CD4-positive, alpha-beta T cell treated with Interleukin-17A for 4 hours (primary cell): ENCODE data around the gene ZBTB40.

Experiments
- DNase-seq: peaks from one replicate; pipeline ENCODE4 v3.0.0-alpha.2; 2020; ENCODE audit warnings: mixed read lengths

The ZBTB40 gene

DNA sequence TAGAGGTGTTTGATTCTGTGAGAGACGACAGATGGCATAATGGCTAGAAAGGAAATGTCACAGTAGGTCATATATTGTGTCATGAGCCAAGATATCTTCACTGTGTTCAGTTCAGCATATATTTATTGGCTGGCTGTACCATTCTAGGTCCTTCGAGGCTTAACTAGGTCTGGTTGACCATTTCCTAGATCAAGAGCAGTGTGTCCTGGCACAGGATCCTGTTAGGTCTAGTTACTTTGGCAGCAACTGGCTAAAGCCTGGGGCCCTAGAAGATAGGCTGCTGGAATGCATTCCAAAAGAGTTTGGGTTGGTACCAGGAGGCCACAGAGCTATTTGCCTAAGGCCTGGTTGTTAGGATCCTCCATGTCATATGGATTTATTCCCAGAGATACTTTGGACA lies 20.9 kb downstream of the ZBTB40 start:
- no peak for DNase-seq

DNA sequence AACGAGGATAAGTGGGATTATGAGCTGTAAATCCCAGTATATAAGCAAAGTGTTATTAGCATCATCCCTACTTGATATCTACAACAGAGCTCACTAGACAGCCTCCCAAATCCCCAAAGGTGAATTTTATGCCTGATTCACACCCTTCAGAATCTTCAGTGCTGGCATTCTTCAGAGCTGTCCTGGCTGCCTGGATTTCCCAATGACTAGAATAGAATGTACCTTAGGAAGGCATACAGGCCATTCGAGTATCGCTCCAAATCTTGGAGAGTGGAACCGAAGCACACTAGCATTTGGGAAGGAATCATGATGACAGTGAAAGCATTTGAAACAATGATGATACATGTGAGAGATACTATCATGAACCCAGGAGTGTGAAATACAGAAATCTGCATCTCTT lies 22.3 kb downstream of the ZBTB40 start:
- DNase-seq: no peak

DNA sequence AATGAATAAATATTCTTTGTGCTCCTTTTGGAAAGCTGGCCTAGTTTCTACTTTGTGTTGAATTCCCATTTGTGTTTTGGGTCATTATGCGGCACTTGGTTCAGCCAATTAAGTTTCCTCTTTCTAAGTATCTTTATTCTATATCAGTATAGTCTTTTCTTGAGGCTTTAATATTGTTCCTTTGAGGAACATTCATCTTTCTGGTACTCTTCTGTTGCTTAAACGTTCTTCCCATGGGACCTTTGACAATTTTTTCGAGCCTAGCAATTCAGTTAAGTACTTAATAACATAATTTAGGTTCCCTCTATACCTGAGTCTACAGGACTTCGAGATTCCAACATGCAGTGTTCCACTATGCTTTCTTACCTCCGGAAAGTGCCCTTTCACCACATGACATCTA lies 24.9 kb downstream of the ZBTB40 start:
- no peak for DNase-seq

DNA sequence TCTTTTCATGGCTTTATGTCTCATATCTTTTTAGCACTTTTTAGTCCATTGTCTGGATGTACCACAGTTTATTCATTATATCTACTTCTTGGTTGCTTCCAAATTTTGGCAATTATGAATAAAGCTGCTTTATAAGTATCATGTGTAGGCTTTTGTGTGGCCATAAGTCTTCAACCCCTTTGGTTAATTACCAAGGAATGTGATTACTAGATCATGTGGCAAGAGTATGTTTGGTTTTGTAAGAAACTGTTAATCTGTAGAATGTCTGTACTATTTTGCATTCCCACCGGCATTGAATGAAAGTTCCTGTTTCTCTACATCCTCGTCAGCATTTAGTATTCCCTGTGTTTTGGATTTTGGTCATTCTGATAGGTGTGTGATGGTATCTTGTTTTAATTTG lies 31.5 kb downstream of the ZBTB40 start:
- no peak for DNase-seq

DNA sequence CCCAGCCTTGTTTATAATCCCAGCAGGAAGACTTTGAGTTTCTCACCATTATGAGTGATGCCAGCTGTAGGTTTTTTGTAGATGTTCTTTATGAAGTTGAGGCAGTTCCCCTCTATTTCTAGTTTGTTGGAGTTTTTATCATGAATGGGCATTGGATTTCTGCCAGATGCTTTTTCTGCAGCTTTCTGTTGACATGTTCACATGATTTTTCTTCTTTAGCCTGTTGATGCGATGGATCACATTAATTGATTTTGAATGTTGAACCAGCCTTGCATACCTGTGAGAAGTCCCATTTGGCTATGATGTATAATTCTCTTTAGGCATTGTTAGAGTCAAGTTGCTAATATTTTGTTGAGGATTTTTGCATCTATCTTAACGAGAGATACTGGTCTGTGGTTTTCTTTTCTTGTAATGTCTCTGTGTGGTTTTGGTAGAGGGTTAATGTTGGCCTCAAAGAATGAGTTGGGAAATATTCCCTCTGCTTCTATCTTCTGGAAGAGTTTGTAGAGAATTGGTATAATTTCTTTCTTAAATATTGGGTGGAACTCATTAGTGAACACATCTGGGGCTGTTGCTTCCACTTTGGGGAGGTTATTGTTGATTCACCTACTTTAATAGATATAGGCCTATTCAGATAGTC lies 33.2 kb downstream of the ZBTB40 start:
- no peak for DNase-seq

DNA sequence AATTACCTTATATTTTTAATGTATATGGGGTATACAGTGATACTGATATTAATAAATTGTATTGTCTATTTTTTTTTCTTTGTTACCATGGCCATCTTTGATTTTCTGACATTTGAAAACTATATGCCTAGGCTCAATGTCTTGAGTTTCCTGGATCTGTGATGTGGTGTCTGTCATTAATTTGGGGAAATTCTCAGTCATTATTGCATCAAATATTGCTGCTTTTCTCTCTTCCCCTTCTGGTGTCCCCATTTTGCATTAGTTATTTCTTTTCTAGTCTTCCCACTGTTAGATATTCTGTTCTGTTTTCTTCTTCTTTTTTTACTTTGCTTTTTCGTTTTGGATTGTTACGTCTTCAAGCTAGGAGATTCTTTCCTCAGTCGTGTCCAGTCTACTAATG lies 33.8 kb downstream of the ZBTB40 start:
- DNase-seq: no peak

DNA sequence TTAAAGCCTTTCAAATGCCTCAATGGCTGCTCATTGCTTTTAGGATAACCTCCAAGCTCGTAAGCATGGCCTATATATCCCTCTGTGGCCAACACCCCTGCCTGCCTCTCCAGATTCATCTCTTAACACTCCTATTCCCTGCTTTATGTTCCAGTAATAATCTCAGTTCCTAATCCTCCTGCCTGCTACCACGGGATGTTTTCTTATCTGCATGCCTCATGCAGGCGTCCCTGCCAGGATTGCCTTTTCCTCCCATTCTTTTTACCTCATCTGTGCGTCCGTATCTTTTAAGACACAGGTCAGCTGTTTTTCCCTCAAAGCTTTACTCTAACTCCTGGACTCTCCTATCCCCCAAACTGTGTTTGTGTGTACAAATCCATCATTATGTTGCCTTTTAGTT lies 36.1 kb downstream of the ZBTB40 start:
- no peak for DNase-seq

DNA sequence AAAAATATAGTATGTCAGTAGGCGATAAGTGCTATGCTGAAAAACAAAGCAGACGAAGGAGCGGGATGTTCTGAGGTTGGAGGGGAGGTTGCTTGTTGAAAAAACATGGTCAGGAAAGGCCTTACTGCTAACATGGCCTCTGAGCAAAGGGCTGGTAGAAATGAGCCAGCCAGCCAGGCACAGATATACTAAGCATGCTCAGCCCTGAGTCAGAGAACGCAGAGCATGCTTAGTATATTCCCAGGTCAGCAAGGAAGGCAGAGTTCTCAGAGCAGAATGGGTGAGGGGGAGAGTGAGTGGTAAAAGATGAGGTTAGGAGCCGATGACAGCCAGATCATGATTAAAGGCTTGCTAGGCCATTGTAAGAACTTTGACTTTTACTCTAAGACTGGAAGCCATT lies 36.7 kb downstream of the ZBTB40 start:
- DNase-seq: no peak

DNA sequence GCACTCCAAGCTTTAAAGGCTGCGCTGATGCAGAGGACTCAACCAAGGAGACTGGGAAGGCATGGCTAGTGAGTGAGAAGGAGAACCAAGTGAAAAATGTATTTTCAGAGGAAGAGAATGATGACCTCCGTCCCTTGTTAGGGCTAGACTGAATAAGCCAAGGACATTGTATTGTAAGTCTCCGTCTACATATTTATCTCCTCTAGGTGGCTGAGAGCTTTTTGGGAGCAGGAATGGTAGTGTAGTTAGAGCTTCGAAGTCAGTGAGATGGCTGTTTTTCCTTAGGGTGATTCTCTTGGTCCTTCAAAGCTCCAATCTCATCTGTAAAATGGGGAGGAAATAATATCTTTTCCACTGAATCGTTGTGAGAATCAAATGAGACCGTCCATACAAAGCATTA lies 37.6 kb downstream of the ZBTB40 start:
- DNase-seq: no peak

DNA sequence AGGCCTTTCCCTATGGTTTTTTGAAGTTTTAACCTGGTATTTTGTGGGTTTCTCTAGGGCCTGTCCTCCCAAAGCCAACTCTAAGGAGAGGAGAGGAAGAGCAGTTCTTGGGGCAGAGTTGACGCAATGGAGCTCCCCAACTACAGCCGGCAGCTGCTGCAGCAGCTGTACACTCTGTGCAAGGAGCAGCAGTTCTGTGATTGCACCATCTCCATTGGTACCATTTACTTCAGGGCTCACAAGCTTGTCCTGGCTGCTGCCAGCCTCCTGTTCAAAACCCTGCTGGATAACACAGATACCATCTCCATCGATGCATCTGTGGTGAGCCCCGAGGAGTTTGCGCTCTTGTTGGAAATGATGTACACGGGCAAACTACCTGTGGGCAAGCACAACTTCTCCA lies 38.2 kb downstream of the ZBTB40 start:
- DNase-seq: no peak

DNA sequence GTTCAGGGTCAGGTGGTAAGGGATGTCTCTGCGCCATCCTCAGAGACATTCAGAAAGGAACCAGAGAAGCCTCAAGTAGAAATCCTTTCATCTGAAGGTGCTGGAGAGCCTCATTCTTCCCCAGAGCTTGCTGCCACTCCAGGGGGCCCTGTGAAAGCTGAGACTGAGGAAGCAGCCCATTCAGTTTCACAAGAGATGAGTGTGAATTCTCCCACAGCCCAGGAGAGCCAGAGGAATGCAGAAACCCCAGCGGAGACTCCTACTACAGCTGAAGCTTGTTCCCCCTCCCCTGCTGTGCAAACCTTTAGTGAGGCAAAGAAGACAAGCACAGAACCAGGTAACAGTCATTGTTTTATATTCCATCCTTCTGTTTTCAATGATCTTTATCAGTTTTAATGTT lies 38.7 kb downstream of the ZBTB40 start:
- no peak for DNase-seq

DNA sequence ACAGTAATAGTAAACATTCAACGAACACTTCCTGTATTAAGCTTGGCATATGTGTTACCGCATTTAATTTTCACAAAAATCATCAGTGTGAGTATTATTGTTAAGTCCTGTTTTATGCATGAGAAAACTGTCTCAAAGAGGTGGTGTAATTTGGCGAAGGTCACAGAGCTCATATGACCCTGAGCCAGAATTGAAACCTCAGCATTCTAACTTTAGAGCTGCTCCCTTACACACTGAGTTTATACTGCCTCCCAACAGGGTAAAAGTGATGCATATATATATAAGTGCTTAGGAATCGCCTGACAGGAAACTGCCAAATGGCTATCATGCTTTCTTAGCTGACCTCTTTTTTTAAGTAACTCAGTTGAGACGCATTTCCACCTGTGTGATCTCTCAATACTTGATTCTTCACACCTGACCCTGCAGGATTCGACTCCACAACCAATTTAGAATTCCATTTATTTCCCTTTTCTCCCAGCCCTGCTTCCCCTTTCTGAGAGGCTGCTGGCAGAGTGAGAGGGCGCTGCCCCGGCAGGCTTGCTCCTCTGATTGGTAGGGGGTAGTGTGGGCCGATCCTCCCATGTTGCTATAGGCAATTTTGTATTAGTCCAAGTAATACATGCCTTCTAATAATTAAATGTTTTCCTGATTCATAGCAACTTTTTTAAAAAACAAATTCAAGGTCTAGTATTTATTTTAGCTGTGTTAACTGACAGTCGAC lies 40.5 kb downstream of the ZBTB40 start:
- no peak for DNase-seq

DNA sequence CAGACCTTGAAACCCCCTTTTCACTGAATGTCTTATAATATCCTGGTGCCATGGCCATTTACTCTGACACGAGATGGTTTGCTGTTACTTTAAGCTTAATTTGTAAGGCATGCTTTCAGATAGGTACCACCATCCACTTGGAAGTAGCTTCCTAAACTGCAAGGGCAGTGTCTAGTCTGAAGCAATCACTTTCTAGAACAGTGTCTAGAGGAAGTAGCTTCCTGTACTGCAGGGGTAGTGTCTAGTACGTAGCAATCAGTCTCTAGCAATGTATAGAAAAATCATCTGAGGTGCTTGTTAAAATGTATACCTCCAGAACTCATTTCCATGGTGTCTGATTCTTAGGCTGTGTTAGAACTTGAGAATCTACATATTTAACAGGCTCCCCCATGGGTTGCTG lies 42.5 kb downstream of the ZBTB40 start:
- DNase-seq: no peak

DNA sequence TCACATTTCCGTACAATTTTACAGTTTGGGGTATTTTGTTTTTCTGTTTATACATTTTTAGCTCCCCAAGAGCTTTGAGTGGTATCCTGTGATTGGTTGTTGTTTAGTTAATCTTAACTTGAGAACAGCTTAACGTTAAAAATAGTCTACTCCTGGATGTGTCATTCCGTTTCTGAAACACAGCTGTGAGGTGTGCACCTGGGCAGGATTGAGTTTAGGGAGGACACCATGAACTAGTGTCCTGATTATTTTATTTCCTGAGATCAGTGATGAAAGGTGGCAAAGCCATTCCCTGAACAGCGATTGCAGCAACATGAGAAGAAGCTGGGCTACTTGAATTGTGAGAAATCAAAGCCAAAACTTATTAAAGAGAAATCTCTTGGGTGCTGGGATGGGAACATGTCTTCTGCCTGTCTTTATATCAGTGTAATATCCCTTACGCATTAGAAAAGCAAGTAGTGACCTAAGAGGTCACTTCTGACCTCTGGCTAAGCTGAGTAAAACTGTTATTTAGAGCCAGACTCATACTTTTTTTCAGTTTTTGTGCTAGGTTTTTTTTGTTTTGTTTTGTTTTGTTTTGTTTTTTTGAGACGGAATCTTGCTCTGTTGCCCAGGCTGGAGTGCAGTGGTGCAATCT lies 43.4 kb downstream of the ZBTB40 start:
- no peak for DNase-seq

DNA sequence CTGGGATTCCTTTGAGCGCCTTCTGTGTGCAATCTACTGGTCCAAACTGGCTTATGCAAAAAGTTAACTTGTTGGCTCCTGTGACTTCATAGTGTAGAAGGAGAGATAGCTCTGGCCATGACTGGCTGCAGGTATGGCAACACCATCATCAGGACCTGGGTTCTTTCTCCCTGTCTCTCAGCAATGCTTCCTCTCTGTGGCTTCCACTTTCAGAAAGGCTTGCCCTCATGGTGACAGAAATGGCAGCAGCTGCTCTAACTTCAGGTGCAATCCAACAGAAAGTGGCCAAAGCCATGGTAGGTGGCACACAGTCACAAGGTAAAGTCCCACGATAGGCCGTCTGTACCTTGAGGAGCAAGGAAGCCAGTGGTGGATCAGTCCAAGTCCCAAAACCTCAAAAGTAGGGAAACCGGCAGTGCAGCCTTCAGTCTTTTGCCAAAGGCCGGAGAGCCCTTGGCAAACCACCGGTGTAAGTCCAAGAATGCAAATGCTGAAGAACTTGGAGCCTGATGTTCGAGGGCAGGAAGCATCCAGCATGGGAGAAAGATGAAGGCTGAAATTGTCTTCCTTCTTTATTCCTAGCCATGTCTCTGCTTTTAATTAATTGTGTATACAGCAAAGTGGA lies 45.0 kb downstream of the ZBTB40 start:
- DNase-seq: no peak

DNA sequence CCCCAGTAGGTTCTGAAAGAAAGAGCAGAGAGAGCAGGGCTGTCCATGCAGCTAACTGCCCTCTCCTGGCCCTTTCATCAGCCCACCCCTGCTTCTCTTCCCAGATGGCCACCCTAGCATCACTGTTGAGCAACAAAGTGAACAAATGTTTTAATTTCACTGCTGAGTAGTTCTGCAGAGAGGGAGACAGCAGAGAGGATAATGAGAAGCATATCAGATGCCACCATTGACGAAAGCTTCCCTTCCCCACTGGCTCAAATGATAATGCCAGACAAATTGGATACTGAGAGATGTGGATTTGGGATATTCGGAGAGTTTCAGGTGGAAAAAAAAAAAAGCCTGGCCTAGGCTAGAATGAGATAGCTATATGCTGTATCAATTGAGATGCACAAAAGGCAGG lies 46.8 kb downstream of the ZBTB40 start:
- no peak for DNase-seq

DNA sequence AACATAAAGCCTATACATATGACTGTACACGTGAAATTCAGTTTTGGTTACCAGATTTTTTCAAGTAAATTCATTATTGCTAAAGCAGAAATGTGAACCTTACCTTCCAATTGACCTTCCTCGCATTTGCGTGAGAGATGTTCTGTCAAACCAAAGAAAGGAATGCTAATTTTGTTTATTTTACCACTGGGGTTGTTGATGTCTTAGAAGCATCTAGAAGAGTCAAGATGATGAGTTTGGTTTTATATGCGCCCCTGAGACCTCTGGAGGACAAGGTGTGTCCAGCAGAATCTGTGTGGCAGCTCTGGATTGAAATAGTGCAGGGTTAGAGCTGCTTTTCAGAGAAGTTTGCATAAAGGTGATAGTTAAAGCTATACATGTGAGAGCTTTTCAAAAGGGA lies 48.4 kb downstream of the ZBTB40 start:
- DNase-seq: no peak

DNA sequence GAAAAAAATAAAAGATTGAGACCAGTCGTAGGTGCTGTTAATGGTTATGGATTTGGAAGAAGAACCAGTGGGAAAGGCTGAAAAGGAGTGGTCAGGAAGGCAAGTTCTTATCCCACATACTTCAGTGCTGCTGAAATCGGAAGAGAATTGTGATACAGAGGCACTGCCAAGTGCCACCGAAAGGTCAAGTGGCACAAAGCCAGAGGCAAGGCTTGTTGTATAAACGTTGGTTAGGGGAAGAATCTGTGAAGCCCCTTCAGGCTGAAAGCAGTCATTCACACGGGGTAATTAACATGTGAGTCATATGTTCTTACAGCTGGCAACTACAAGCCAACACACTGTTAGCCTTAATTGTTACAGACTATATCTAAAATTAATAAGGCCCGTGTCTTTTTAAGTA lies 48.8 kb downstream of the ZBTB40 start:
- no peak for DNase-seq

DNA sequence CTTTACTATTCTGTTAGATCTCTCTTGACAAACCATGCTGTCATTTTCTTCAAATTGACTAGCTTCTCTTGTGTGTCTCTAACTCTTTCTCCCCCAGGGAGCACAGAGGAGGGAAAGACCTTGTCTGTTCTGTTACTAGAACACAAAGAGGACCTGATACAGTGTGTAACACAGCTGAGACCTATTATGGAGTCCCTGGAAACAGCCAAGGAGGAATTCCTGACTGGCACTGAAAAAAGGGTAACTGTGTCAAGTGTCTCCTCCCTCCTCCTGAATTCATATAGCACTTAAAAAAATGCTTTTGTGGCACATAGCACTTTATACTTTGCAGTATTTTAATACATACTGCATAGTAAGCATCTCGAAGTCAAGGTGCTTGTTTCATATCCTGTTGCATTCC lies 50.6 kb downstream of the ZBTB40 start:
- DNase-seq: no peak

DNA sequence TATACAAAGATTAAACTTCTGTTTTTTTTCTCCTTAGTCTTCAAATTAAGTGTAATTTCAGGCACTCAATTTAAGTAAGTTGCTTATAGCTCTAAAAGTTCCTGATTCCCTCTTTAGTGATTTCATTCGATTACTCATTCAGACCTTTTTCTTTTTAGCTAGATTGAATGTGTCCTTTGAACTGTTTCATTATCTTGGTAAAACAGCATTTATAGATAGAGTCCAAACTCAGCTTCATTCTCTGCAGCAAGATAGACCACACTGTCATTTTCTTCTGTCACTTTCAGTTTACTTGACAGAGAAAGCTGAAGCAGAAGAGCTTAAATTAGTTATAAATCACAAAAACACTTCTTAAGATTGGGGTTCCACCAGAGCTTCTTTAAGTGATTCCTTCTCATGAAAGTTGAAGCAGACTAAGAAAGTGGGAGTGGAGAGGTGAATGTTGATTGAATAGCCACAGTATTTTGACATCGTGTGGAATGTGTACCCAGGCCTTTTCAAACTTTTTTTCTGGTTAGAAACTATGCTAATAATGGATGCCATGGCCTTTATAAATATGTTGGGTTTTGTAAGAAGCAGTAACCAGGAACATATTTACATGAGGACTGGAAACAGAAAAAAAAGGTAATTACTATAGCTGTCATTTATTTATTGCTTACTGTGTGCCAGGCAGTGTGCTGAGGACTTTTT lies 52.2 kb downstream of the ZBTB40 start:
- no peak for DNase-seq

DNA sequence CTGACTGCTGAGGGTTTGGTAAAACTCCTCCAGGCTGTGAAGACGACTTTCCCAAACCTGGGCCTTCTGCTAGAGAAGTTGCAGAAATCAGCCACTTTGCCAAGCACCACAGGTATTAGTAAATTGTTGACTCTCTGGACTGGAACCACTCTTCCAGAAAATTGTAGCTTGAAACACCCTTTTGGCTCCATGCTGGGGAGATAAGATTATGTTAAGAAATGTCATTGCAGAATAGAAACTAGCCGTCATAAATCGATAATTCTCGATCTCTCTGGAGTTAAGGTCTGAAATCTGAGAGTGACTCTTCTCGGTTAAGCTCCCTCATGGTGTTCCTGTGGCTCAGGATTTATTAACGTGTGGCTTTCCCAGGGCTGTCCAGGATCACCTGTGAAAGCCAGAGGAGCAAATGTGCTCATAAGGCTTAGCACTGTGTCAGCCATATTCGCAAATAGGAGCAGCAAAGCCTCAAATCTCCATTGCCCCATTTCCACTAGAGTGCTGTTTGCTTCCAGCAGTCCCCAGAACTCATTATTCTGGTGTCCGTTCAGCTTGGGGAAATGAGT lies 54.6 kb downstream of the ZBTB40 start:
- DNase-seq: no peak

DNA sequence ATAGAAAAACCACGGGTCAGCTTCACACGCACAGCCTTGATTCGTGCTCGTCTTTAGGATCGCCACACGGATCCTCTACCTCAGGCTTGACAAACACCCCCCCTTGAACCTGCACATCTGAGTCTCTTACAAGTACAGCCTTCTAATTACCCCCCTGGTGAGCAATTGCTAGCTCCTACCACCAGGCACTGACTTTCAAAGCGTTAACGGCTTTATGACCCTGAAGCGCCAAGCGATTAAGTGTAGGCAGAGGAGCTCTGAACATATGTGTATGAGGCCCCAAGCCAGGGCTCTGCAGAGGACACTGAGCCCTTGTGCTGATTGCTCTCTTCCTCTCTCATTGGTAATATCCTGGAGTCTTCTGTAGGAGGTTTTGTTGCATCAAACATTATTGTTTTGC lies 55.9 kb downstream of the ZBTB40 start:
- DNase-seq: no peak

DNA sequence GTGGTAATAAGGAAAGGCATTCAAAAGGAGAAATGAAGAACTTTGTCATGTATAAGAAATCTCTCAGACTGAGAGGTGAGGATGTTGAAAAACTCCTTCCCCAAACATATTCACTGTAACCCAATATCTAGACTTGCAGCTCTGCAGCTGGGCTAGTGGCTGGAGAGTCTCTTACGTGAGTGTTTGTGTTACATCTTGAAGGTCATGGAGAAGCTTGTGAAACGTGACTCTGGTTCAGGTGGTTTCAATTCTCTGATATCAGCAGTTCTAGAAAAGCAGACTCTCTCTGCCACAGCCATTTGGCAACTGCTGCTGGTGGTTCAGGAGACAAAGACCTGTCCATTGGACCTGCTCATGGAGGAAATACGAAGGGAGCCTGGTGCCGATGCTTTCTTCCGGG lies 56.7 kb downstream of the ZBTB40 start:
- no peak for DNase-seq
